ENCODE data around the gene PRIM2. TPM values are rescaled to one million over a fixed set of nuclear protein-coding genes. Genes with fewer than 3 reads are reported as not detected.
"Not testable (repeated sequence)": the region's sequence is repeated elsewhere in the genome, so short reads cannot be mapped to it uniquely, and the experiment has no call there.

PRIM2 gene
- total RNA-seq, 1 experiment from 2014 or later = 9.7 TPM

DNA sequence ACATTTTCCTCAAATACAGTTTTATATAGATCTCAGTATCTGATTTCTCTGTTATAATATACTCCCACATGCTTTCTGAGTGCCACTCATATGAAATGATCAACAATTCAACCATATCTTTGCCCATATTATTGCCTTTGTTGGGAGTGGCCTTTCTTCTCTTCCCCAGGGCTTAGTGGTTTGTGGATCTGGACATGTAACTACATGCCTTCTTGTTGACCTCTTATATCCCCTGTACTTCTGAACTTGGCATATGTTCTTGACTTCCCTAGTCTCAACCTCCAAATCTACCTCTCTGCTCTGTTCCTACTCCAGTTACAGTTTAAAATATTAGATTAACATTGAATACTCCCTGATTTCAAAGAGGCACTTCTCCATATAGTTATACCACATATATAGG is 34.3 kb upstream of the PRIM2 start:
- Mint-ChIP-seq H3K27ac (ENCODE audit: low read depth, unreplicated experiment) (no peak overlapping the region), H3K9me3 (ENCODE audit: unreplicated experiment) (no peaks in the 10 kb centered on the region), H3K27me3 (ENCODE audit: insufficient read depth, unreplicated experiment) (no peaks in the 10 kb centered on the region), H3K4me3 (ENCODE audit: unreplicated experiment) (no peak overlapping the region), H3K36me3 (ENCODE audit: insufficient read depth, unreplicated experiment) (no peaks in the 10 kb centered on the region), H3K4me1 (ENCODE audit: insufficient read depth, unreplicated experiment) (no peaks in the 10 kb centered on the region)
- no TSS peak for BruUV-seq (replicated peaks)
- ChIA-PET POLR2A (interaction anchor here (0.8 to 1.7 kb wide), 3 partner anchors 15 to 62 kb away, joined by 3 to 7 read pairs (median 4); partner anchors contain the start of gene RAB23), CTCF (interaction anchor here (1.0 to 1.7 kb wide), 2 partner anchors 33 to 35 kb away, joined by 3 to 6 read pairs; no protein-coding TSS in a partner anchor)
- TF ChIP-seq, protein P1, sequence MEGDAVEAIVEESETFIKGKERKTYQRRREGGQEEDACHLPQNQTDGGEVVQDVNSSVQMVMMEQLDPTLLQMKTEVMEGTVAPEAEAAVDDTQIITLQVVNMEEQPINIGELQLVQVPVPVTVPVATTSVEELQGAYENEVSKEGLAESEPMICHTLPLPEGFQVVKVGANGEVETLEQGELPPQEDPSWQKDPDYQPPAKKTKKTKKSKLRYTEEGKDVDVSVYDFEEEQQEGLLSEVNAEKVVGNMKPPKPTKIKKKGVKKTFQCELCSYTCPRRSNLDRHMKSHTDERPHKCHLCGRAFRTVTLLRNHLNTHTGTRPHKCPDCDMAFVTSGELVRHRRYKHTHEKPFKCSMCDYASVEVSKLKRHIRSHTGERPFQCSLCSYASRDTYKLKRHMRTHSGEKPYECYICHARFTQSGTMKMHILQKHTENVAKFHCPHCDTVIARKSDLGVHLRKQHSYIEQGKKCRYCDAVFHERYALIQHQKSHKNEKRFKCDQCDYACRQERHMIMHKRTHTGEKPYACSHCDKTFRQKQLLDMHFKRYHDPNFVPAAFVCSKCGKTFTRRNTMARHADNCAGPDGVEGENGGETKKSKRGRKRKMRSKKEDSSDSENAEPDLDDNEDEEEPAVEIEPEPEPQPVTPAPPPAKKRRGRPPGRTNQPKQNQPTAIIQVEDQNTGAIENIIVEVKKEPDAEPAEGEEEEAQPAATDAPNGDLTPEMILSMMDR (IDR thresholded peaks at IDR 0.05; ENCODE audit: unreplicated experiment) = no peak
- intact Hi-C loops (cut with micrococcal nuclease) = no loop called here
- peak; percentile 46 for DNase-seq (ENCODE audit: unreplicated experiment)

DNA sequence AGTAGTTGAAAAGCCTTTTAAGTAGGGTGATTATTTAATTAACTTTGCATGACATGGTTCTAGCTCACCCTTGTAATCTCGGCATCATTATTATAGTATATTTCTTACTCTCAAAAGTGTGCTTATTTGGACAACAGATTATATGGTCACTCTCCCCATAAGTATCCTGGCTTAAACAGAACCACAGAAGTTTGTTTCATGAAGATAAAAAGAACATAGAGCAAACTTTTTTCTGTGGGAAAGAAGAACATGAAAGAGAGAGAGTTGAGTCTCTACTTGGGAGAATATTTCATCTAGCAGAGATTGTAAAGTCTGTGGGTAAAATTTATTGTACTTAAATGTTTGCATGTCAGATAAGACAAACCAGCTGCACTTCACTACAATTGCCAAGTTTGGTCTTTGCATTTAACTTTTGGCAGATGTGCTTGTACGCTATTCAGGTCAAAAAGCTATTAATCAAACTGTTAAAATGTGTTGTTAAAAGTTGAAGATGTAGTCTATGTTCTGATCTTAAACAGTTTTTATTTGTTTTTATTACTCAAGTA is 33.4 kb upstream of the PRIM2 start:
- TF ChIP-seq, protein P1 (IDR thresholded peaks at IDR 0.05; ENCODE audit: unreplicated experiment) = no peak
- Mint-ChIP-seq H3K4me3 (ENCODE audit: unreplicated experiment) (no peak overlapping the region), H3K9me3 (ENCODE audit: unreplicated experiment) (no peaks in the 10 kb centered on the region), H3K27me3 (ENCODE audit: insufficient read depth, unreplicated experiment) (no peaks in the 10 kb centered on the region), H3K4me1 (ENCODE audit: insufficient read depth, unreplicated experiment) (no peaks in the 10 kb centered on the region), H3K27ac (ENCODE audit: low read depth, unreplicated experiment) (no peak overlapping the region), H3K36me3 (ENCODE audit: insufficient read depth, unreplicated experiment) (no peaks in the 10 kb centered on the region)
- intact Hi-C loops (cut with micrococcal nuclease) = no loop called here
- no TSS peak for BruUV-seq (replicated peaks)
- ChIA-PET POLR2A (interaction anchor here (0.5 to 2.1 kb wide), 4 partner anchors 10 to 32 kb away, joined by 3 to 7 read pairs (median 4); no protein-coding TSS in a partner anchor), CTCF (interaction anchor here (1.3 kb wide), 1 partner anchor 33 kb away, joined by 3 read pairs; the partner anchor contains the start of gene PRIM2)
- DNase-seq (ENCODE audit: unreplicated experiment) = no peak

GRCh38 chr6:57288136-57288535 is 29.3 kb upstream of the PRIM2 start:
- CTCF ChIA-PET = interaction anchor here (0.6 kb wide), 1 partner anchor 61 kb away, joined by 4 read pairs; no protein-coding TSS in a partner anchor
- BruUV-seq (replicated peaks); H3K4me3 Mint-ChIP-seq (ENCODE audit: unreplicated experiment); intact Hi-C loops (cut with micrococcal nuclease); POLR2A ChIA-PET; DNase-seq (ENCODE audit: unreplicated experiment); H3K27ac Mint-ChIP-seq (ENCODE audit: low read depth, unreplicated experiment); H3K4me1 Mint-ChIP-seq (ENCODE audit: insufficient read depth, unreplicated experiment); H3K9me3 Mint-ChIP-seq (ENCODE audit: unreplicated experiment); H3K36me3 Mint-ChIP-seq (ENCODE audit: insufficient read depth, unreplicated experiment); H3K27me3 Mint-ChIP-seq (ENCODE audit: insufficient read depth, unreplicated experiment): not testable (repeated sequence)

- H3K4me3 Mint-ChIP-seq (ENCODE audit: unreplicated experiment); H3K27me3 Mint-ChIP-seq (ENCODE audit: insufficient read depth, unreplicated experiment); intact Hi-C loops (cut with micrococcal nuclease); CTCF ChIA-PET; H3K4me1 Mint-ChIP-seq (ENCODE audit: insufficient read depth, unreplicated experiment); POLR2A ChIA-PET; DNase-seq (ENCODE audit: unreplicated experiment); H3K9me3 Mint-ChIP-seq (ENCODE audit: unreplicated experiment); H3K36me3 Mint-ChIP-seq (ENCODE audit: insufficient read depth, unreplicated experiment); BruUV-seq (replicated peaks); H3K27ac Mint-ChIP-seq (ENCODE audit: low read depth, unreplicated experiment): not testable (repeated sequence)
These were observed 24.0 kb upstream of the PRIM2 start for GRCh38 chr6:57293472-57293871.

GRCh38 chr6:57294862-57295445 is 22.5 kb upstream of the PRIM2 start:
- Mint-ChIP-seq H3K4me1 (ENCODE audit: insufficient read depth, unreplicated experiment) (no peaks in the 10 kb centered on the region), H3K4me3 (ENCODE audit: unreplicated experiment) (no peak overlapping the region), H3K27ac (ENCODE audit: low read depth, unreplicated experiment) (no peak overlapping the region), H3K27me3 (ENCODE audit: insufficient read depth, unreplicated experiment) (no peaks in the 10 kb centered on the region), H3K9me3 (ENCODE audit: unreplicated experiment) (no peaks in the 10 kb centered on the region), H3K36me3 (ENCODE audit: insufficient read depth, unreplicated experiment) (peaks cover 7% of the 10 kb centered on the region)
- TF ChIP-seq, protein P1 (IDR thresholded peaks at IDR 0.05; ENCODE audit: unreplicated experiment) = no peak
- no peak for DNase-seq (ENCODE audit: unreplicated experiment)
- intact Hi-C loops (cut with micrococcal nuclease) = no loop called here
- POLR2A ChIA-PET = interaction anchor here (0.6 to 0.8 kb wide), 2 partner anchors 19 to 1538 kb away, joined by 3 to 6 read pairs; no protein-coding TSS in a partner anchor
- no TSS peak for BruUV-seq (replicated peaks)
- CTCF ChIA-PET = interaction anchor here (1.4 kb wide), 1 partner anchor 22 kb away, joined by 4 read pairs; no protein-coding TSS in a partner anchor
